ENCODE measurements around the gene TAGLN2. TPM values are rescaled to one million over a fixed set of nuclear protein-coding genes. Genes with fewer than 3 reads are reported as not detected.
A peak's percentile ranks its signal among the peaks of the same experiment; 100 is the strongest.

TAGLN2 gene
- total RNA-seq, 1 donor from 2014 or later, result 3.9 TPM

DNA sequence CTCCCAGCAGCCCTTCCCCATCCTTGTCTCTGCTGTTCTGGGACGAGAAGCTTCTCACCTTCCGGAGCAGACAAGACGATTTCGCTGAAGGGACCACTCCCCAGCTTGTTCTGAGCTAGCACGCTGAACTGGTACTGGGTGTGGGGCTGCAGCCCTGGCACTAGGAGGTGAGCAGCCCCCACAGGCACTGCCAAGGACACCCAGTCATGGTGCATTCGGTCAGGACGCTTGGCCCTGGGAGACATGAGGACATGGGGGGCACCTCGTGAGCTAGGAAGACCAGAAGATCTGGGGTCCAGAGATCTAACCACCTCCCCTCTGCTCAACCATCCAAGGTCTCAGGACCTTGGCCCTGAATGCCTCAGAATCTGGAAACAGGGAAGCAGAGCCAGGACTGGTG, 5.3 kb upstream of the TAGLN2 start:
- Mint-ChIP-seq H3K4me3 (no peak overlapping the region), H3K9me3 (no peaks in the 10 kb centered on the region), H3K36me3 (peaks cover 24% of the 10 kb centered on the region), H3K4me1 (peaks cover 15% of the 10 kb centered on the region), H3K27me3 (ENCODE audit: insufficient read depth, low read depth) (peaks cover 5% of the 10 kb centered on the region), H3K27ac (peak overlapping the region; percentile 40)
- H3K9me3 ChIP-seq (ENCODE audit: low read depth), result no peaks in the 10 kb centered on the region
- H3K36me3 ChIP-seq, result no peaks in the 10 kb centered on the region
- no peak overlapping the region for H2AFZ ChIP-seq (replicated peaks)
- H4K20me1 ChIP-seq (ENCODE audit: low read depth), result peaks cover 5% of the 10 kb centered on the region
- no peak overlapping the region for H3K4me2 ChIP-seq
- no peak overlapping the region for H3K4me3 ChIP-seq
- H3K4me1 ChIP-seq, result peaks cover 3% of the 10 kb centered on the region
- H3K79me2 ChIP-seq (ENCODE audit: low read depth), result no peaks in the 10 kb centered on the region
- H3K9ac ChIP-seq, result no peak overlapping the region
- DNase-seq (ENCODE audit: low spot score), result no peak
- H3K27me3 ChIP-seq, result peaks cover 3% of the 10 kb centered on the region
- H3F3A ChIP-seq (ENCODE audit: low read depth), result no peaks in the 10 kb centered on the region
- TF ChIP-seq, protein P1, sequence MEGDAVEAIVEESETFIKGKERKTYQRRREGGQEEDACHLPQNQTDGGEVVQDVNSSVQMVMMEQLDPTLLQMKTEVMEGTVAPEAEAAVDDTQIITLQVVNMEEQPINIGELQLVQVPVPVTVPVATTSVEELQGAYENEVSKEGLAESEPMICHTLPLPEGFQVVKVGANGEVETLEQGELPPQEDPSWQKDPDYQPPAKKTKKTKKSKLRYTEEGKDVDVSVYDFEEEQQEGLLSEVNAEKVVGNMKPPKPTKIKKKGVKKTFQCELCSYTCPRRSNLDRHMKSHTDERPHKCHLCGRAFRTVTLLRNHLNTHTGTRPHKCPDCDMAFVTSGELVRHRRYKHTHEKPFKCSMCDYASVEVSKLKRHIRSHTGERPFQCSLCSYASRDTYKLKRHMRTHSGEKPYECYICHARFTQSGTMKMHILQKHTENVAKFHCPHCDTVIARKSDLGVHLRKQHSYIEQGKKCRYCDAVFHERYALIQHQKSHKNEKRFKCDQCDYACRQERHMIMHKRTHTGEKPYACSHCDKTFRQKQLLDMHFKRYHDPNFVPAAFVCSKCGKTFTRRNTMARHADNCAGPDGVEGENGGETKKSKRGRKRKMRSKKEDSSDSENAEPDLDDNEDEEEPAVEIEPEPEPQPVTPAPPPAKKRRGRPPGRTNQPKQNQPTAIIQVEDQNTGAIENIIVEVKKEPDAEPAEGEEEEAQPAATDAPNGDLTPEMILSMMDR (IDR thresholded peaks at IDR 0.05), result no peak
- TF ChIP-seq EZH2 (IDR thresholded peaks at IDR 0.05) (no peak), EZH2phosphoT487 (IDR thresholded peaks at IDR 0.05) (no peak)
- no peak overlapping the region for H3K27ac ChIP-seq

DNA sequence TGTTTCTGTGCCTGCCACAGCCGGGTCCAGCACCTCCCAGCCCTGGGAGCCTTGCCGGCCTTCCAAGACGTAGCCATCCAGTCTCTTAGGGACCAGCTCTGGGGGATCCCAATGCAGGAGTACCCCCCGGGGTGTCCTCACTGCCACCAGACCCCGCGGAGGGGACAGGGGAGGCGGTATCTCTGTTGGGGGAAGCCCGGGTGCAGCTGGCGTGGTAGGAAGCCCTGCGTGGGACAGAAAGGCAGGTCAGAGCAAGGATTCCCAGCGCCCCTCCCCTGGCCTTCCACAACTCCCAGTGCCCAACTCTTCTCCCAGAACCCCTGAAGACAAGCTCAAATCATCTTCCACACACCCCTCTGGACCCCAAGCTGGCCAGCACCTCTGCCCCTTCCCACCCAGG, 4.9 kb upstream of the TAGLN2 start:
- Histone ChIP-seq H3K4me2 (no peak overlapping the region), H3K9ac (no peak overlapping the region), H3F3A (ENCODE audit: low read depth) (no peaks in the 10 kb centered on the region), H3K4me1 (peaks cover 4% of the 10 kb centered on the region), H2AFZ (replicated peaks) (no peak overlapping the region), H3K4me3 (no peak overlapping the region), H3K27me3 (peaks cover 6% of the 10 kb centered on the region), H3K79me2 (ENCODE audit: low read depth) (no peaks in the 10 kb centered on the region), H3K36me3 (no peaks in the 10 kb centered on the region), H3K9me3 (ENCODE audit: low read depth) (no peaks in the 10 kb centered on the region), H4K20me1 (ENCODE audit: low read depth) (peaks cover 2% of the 10 kb centered on the region), H3K27ac (no peak overlapping the region)
- Mint-ChIP-seq H3K36me3 (peaks cover 20% of the 10 kb centered on the region), H3K27me3 (ENCODE audit: insufficient read depth, low read depth) (peaks cover 5% of the 10 kb centered on the region), H3K4me3 (no peak overlapping the region), H3K9me3 (no peaks in the 10 kb centered on the region), H3K27ac (no peak overlapping the region), H3K4me1 (peaks cover 19% of the 10 kb centered on the region)
- DNase-seq (ENCODE audit: low spot score), result no peak
- TF ChIP-seq EZH2 (IDR thresholded peaks at IDR 0.05) (no peak), EZH2phosphoT487 (IDR thresholded peaks at IDR 0.05) (no peak)
- TF ChIP-seq, protein P1 (IDR thresholded peaks at IDR 0.05), result no peak

DNA sequence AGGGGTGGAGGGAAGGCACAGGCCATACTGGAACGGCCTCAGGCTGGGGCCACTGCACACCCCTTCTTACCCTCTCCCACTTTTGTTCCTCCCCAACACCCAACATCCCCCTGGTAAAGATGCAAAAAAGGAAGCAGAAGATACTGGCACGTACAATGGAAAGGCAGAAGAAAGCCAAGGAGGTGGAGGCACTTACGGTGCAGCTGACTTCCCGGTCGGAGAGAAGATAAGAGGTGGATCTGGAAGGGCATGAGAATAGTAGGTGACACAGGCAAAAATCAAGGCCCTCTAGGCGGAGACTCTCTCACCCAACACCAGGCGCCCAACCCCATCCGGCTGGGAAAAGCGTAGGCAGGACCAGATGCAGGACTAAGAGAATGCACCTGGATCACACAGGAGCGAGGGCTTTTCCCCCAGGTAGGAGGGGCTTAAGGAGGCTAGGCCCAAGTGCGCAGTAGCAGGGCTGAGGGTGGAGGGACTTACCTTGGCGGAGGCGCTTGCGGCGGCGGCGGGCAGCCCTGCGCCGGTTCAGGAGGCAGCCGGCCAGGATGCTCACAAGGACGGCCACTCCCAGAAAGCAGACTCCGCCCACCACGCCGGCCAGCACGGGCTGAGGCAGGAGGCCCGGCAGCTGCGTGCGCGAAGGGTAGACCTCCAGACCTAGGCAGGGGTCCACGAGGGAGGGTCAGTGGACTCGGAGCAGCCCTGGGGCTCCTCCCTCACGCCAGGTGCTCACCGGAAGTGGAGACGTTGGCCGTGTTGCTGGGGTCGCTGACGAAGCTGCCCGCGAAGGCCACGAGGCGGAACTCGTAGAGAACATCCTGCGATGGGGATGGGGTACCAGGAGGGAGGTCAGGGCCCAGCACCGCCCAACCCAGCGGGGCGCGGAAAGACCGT, 4.1 kb upstream of the TAGLN2 start:
- peak; percentile 44 for DNase-seq (ENCODE audit: low spot score)

More for the DNA sequence above, 4.1 kb upstream of the TAGLN2 start:
- TF ChIP-seq, protein P1 (IDR thresholded peaks at IDR 0.05), result no peak
- no peaks in the 10 kb centered on the region for H3K9me3 Mint-ChIP-seq
- peaks cover 18% of the 10 kb centered on the region for H3K36me3 Mint-ChIP-seq
- Histone ChIP-seq H3F3A (ENCODE audit: low read depth) (no peaks in the 10 kb centered on the region), H3K36me3 (no peaks in the 10 kb centered on the region), H2AFZ (replicated peaks) (no peak overlapping the region), H3K4me1 (peaks cover 10% of the 10 kb centered on the region), H3K27me3 (peaks cover 14% of the 10 kb centered on the region), H4K20me1 (ENCODE audit: low read depth) (no peaks in the 10 kb centered on the region), H3K9me3 (ENCODE audit: low read depth) (no peaks in the 10 kb centered on the region), H3K9ac (no peak overlapping the region), H3K79me2 (ENCODE audit: low read depth) (no peaks in the 10 kb centered on the region), H3K27ac (no peak overlapping the region), H3K4me2 (no peak overlapping the region), H3K4me3 (no peak overlapping the region)
- peak overlapping the region; percentile 29 for H3K27ac Mint-ChIP-seq
- H3K4me1 Mint-ChIP-seq, result peaks cover 22% of the 10 kb centered on the region
- H3K4me3 Mint-ChIP-seq, result no peak overlapping the region
- peaks cover 5% of the 10 kb centered on the region for H3K27me3 Mint-ChIP-seq (ENCODE audit: insufficient read depth, low read depth)
